H1 (cell line): ENCODE data around the gene AHDC1. TPM values are rescaled to one million over a fixed set of nuclear protein-coding genes. Genes with fewer than 3 reads are reported as not detected.

Experiments used
- CTCF ChIA-PET: fragments of 300-600 bp; sonication (Branson Sonifier 250); formaldehyde crosslinking; loops from one replicate; lab custom pipeline; 2021; ENCODE audit not compliant: partially characterized antibody; lab: Charles Lee
- POLR2A ChIA-PET: fragments of 300-600 bp; sonication (Branson Sonifier 250); formaldehyde crosslinking; loops from one replicate; lab custom pipeline; 2021; ENCODE audit warnings: inconsistent platforms; ENCODE audit not compliant: partially characterized antibody; lab: Charles Lee
- DNase-seq, 2 experiments: peaks; one replicate each; pipeline versions ENCODE4 v3.0.0 to v3.0.0-alpha.2; 2010 to 2022; ENCODE audit warnings: low spot score in 2 of 2, low read depth in 1 of 2, mixed read lengths in 1 of 2
- FAIRE-seq: peaks from 2 replicates; lab custom pipeline; 2011; peaks lifted over from hg19 to GRCh38; lab: Jason Lieb, UNC
- H2AFZ ChIP-seq: 2 replicates; pipeline ENCODE4 v1.8.1; 2012; ENCODE audit warnings: low read length, inconsistent platforms
- H2AK5ac ChIP-seq: 2 replicates; pipeline ENCODE4 v1.6.1; 2013; ENCODE audit warnings: low read depth, low read length
- H2BK120ac ChIP-seq: replicated peaks from 2 replicates; pipeline ENCODE3; 2013; ENCODE audit warnings: low read depth, low read length, inconsistent platforms
- H2BK12ac ChIP-seq: 2 replicates; pipeline ENCODE4 v1.6.1; 2013; ENCODE audit warnings: low read depth, low read length
- H2BK15ac ChIP-seq: 2 replicates; pipeline ENCODE4 v1.6.1; 2013; ENCODE audit warnings: low read length
- H2BK20ac ChIP-seq: 2 replicates; pipeline ENCODE4 v1.6.1; 2013; ENCODE audit warnings: low read length
- H2BK5ac ChIP-seq: 2 replicates; pipeline ENCODE4 v1.6.1; 2013; ENCODE audit warnings: low read depth, low read length
- H3K14ac ChIP-seq: 2 replicates; pipeline ENCODE4 v1.6.1; 2013; ENCODE audit warnings: inconsistent platforms; ENCODE audit not compliant: insufficient read length
- H3K18ac ChIP-seq: 2 replicates; pipeline ENCODE4 v1.6.1; 2013; ENCODE audit warnings: low read length; ENCODE audit errors: extremely low read depth
- H3K23ac ChIP-seq: 2 replicates; pipeline ENCODE4 v1.6.1; 2013; ENCODE audit warnings: inconsistent platforms; ENCODE audit not compliant: insufficient read length
- H3K23me2 ChIP-seq: 2 replicates; pipeline ENCODE4 v1.6.1; 2013; ENCODE audit warnings: low read depth, low read length
- H3K27ac ChIP-seq: 2 replicates; pipeline ENCODE4 v1.6.1; 2011; ENCODE audit warnings: low read depth, low read length, inconsistent platforms
- H3K27me3 ChIP-seq, 4 experiments: replicated peaks in 1 of 4; 1 replicate in 1 of 4; 2 replicates in 3 of 4; pipeline versions ENCODE4 v1.6.1 to v1.8.1; 2011 to 2013; ENCODE audit warnings: low read length in 3 of 4, mild to moderate bottlenecking in 3 of 4, inconsistent platforms in 2 of 4, mixed read lengths in 2 of 4, moderate library complexity in 1 of 4; ENCODE audit not compliant: control insufficient read depth in 3 of 4, insufficient read depth in 3 of 4; ENCODE audit errors: extremely low read depth in 1 of 4
- H3K36me3 ChIP-seq, 4 experiments: 2 replicates each; pipeline versions ENCODE4 v1.6.1 to v1.8.1; 2011 to 2013; ENCODE audit warnings: mild to moderate bottlenecking in 4 of 4, low read length in 3 of 4, moderate library complexity in 2 of 4, control low read depth in 1 of 4, inconsistent platforms in 1 of 4; ENCODE audit not compliant: insufficient read depth in 4 of 4, control insufficient read depth in 2 of 4
- H3K4ac ChIP-seq: replicated peaks from 2 replicates; pipeline ENCODE3; 2013; ENCODE audit warnings: low read length, low read depth, mixed read lengths, inconsistent platforms; ENCODE audit not compliant: insufficient read length
- H3K4me1 ChIP-seq, 4 experiments: replicated peaks in 1 of 4; 1 replicate in 1 of 4; 2 replicates in 3 of 4; pipeline versions ENCODE4 v1.6.1 to v1.8.1; 2011 to 2013; ENCODE audit warnings: low read length in 3 of 4, inconsistent platforms in 2 of 4, mixed read lengths in 1 of 4; ENCODE audit not compliant: insufficient read depth in 4 of 4, control insufficient read depth in 3 of 4
- H3K4me2 ChIP-seq, 2 experiments: 2 replicates each; pipeline versions ENCODE4 v1.6.1 to v1.8.1; 2011 to 2013; ENCODE audit warnings: low read depth in 2 of 2, low read length in 2 of 2, control low read depth in 1 of 2, inconsistent platforms in 1 of 2, mild to moderate bottlenecking in 1 of 2; ENCODE audit not compliant: insufficient read depth in 1 of 2
- H3K4me3 ChIP-seq, 4 experiments: fragments of 200-600, 300-600 bp in 1 of 4; sonication (generic), shearing (Covaris generic), sonication (Bioruptor Twin) in 1 of 4; 2 replicates each; pipeline versions ENCODE4 v1.5.1 to v1.8.1; 2011 to 2016; ENCODE audit warnings: low read length in 4 of 4, low read depth in 3 of 4, control low read depth in 2 of 4, inconsistent platforms in 2 of 4, mild to moderate bottlenecking in 2 of 4, mixed read lengths in 1 of 4, moderate library complexity in 1 of 4; ENCODE audit not compliant: insufficient read depth in 2 of 4; ENCODE audit errors: extremely low read depth in 1 of 4
- H3K56ac ChIP-seq: replicated peaks from 2 replicates; pipeline ENCODE3; 2013; ENCODE audit warnings: low read depth, mild to moderate bottlenecking, mixed read lengths, low read length, inconsistent platforms; ENCODE audit not compliant: insufficient read length
- H3K79me1 ChIP-seq: 2 replicates; pipeline ENCODE4 v1.6.1; 2013; ENCODE audit warnings: low read depth, low read length, control low read depth
- H3K79me2 ChIP-seq, 2 experiments: 2 replicates each; pipeline versions ENCODE4 v1.6.1 to v1.8.1; 2012 to 2013; ENCODE audit warnings: low read length in 2 of 2, mild to moderate bottlenecking in 2 of 2, inconsistent platforms in 1 of 2; ENCODE audit not compliant: insufficient read depth in 2 of 2, control insufficient read depth in 1 of 2
- H3K9ac ChIP-seq, 4 experiments: replicated peaks in 1 of 4; 1 replicate in 1 of 4; 2 replicates in 3 of 4; pipeline versions ENCODE4 v1.6.1 to v1.8.1; 2011 to 2013; ENCODE audit warnings: low read depth in 3 of 4, low read length in 3 of 4, control low read depth in 2 of 4, mild to moderate bottlenecking in 2 of 4, moderate library complexity in 2 of 4, inconsistent platforms in 1 of 4; ENCODE audit errors: extremely low read depth in 1 of 4
- H3K9me3 ChIP-seq, 2 experiments: 2 replicates each; pipeline versions ENCODE4 v1.6.1 to v1.8.1; 2012 to 2013; ENCODE audit warnings: mild to moderate bottlenecking in 2 of 2, moderate library complexity in 2 of 2, control low read depth in 1 of 2, inconsistent platforms in 1 of 2, low read depth in 1 of 2, low read length in 1 of 2, mixed read lengths in 1 of 2; ENCODE audit not compliant: insufficient read depth in 2 of 2
- H4K20me1 ChIP-seq, 2 experiments: replicated peaks in 1 of 2; 2 replicates each; pipeline versions ENCODE3 to v1.8.1; 2011 to 2013; ENCODE audit warnings: inconsistent platforms in 2 of 2, low read length in 2 of 2, mild to moderate bottlenecking in 1 of 2; ENCODE audit not compliant: insufficient read depth in 2 of 2, control insufficient read depth in 1 of 2
- H4K5ac ChIP-seq: 2 replicates; pipeline ENCODE4 v1.6.1; 2013; ENCODE audit warnings: low read length, low read depth, mixed read lengths, inconsistent platforms; ENCODE audit not compliant: insufficient read length
- H4K8ac ChIP-seq: 2 replicates; pipeline ENCODE4 v1.8.0; 2013; ENCODE audit warnings: mild to moderate bottlenecking, moderate library complexity, low read length, inconsistent platforms; ENCODE audit not compliant: insufficient read depth; ENCODE audit errors: extremely low read depth
- H4K91ac ChIP-seq: replicated peaks from 2 replicates; pipeline ENCODE3; 2013; ENCODE audit warnings: low read length, mixed read lengths, inconsistent platforms; ENCODE audit not compliant: insufficient read length
- ATF2 ChIP-seq: IDR thresholded peaks from 2 replicates; pipeline ENCODE4 v1.6.1; 2012; ENCODE audit warnings: low read length, inconsistent platforms
- EGR1 ChIP-seq: IDR thresholded peaks from 2 replicates; pipeline ENCODE4 v1.6.1; 2011; ENCODE audit warnings: low read depth, low read length, borderline replicate concordance
- EZH2 ChIP-seq: fragments of 200-600 bp; sonication (generic); IDR thresholded peaks from 2 replicates; pipeline ENCODE4 v1.7.1; 2012; ENCODE audit warnings: low read depth, mild to moderate bottlenecking, moderate library complexity, low read length, inconsistent platforms; ENCODE audit not compliant: severe bottlenecking
- JUN ChIP-seq: IDR thresholded peaks from 2 replicates; pipeline ENCODE4 v1.6.1; 2011; ENCODE audit warnings: low read depth, mild to moderate bottlenecking, improper control_type of control experiment, low read length
- KDM5A ChIP-seq: fragments of 200-600 bp; IDR thresholded peaks from 2 replicates; pipeline ENCODE4 v1.7.1; 2012; ENCODE audit warnings: mild to moderate bottlenecking, low read length, inconsistent platforms, mixed read lengths
- MAX ChIP-seq: IDR thresholded peaks from 2 replicates; pipeline ENCODE4 v1.6.1; 2012; ENCODE audit warnings: inconsistent platforms
- SUZ12 ChIP-seq: fragments of 200-600 bp; sonication (generic); IDR thresholded peaks from 2 replicates; pipeline ENCODE4 v1.6.1; 2012; ENCODE audit warnings: mild to moderate bottlenecking, inconsistent platforms, low read length, moderate library complexity, mixed read lengths
- TBP ChIP-seq: IDR thresholded peaks from 2 replicates; pipeline ENCODE4 v1.6.1; 2011; ENCODE audit warnings: low read depth, low read length, improper control_type of control experiment
- WGBS, 2 experiments: shearing (Covaris generic) in 1 of 2; methylation state at CpG; one replicate each; pipeline versions ENCODE4 v1.1.6 to v1.1.7; 2013 to 2015; ENCODE audit warnings: low lambda C conversion rate in 2 of 2, mixed read lengths in 2 of 2, inconsistent platforms in 1 of 2, low coverage in 1 of 2, missing lambda C conversion rate in 1 of 2; ENCODE audit not compliant: insufficient replicate concordance in 2 of 2, insufficient coverage in 1 of 2, insufficient read length in 1 of 2; ENCODE audit errors: extremely low coverage in 1 of 2, missing lambda C conversion rate in 1 of 2; 5-methylcytosine and 5-hydroxymethylcytosine counted together
- polyA plus RNA-seq, 7 experiments: library from polyadenylated mRNA; depleted of rRNA in 3 of 7; stranded (reverse) in 5 of 7; unstranded in 2 of 7; fragments of >200 nt in 5 of 7; fragments of 200-250 nt in 2 of 7; gene quantifications; 1 replicate in 5 of 7; 2 replicates in 1 of 7; 4 replicates in 1 of 7; pipeline versions ENCODE4 v1.2.1 to v1.2.3, GENCODE V29; 2011 to 2013; ENCODE audit warnings: missing spikeins in 2 of 7, mixed read lengths in 2 of 7
- total RNA-seq: library from RNA; stranded (reverse); fragmentation: NEBNext Ultra II Directional; extraction: Animal tissue kit (Norgen Biotek cat#: 25700); gene quantifications from 2 replicates; pipeline ENCODE4 v1.2.1, GENCODE V29; 2021

The AHDC1 gene
- total and polyA plus RNA-seq, 2 of the 8 experiments (the other 6 are each of a cell fraction or from before 2014, with no cell fraction given), result 4.4 to 35.1 TPM

GRCh38 chr1:27549807-27550408 lies 54.0 kb downstream of the AHDC1 start:
- DNase-seq (no peak), FAIRE-seq (no peak)
- Histone ChIP-seq H3K27me3 (no peaks in the 10 kb centered on the region), H3K36me3 (peaks cover 5 to 42% (median 19%) of the 10 kb centered on the region in 4 experiments; a peak in 7 of 8 replicates), H3K79me1 (no peaks in the 10 kb centered on the region; the same call in 1 of the 2 replicates), H3K27ac (no peak overlapping the region), H2BK12ac (no peak overlapping the region), H3K9me3 (no peaks in the 10 kb centered on the region), H3K4me2 (no peak overlapping the region), H2BK20ac (no peak overlapping the region), H3K4me3 (no peak overlapping the region), H3K18ac (no peak overlapping the region), H4K5ac (no peak overlapping the region), H3K9ac (no peak overlapping the region), H3K14ac (no peak overlapping the region), H2AFZ (no peak overlapping the region), H2BK15ac (no peak overlapping the region), H2BK5ac (no peak overlapping the region), H4K20me1 (peaks cover 1 to 2% of the 10 kb centered on the region in 2 experiments), H3K56ac (no peak overlapping the region), H3K4ac (no peak overlapping the region), H4K8ac (no peak overlapping the region), H3K23me2 (no peaks in the 10 kb centered on the region), H3K4me1 (no peaks in the 10 kb centered on the region), H3K79me2 (no peaks in the 10 kb centered on the region), H2AK5ac (no peak overlapping the region), H2BK120ac (no peak overlapping the region), H3K23ac (no peak overlapping the region), H4K91ac (no peak overlapping the region)
- POLR2A ChIA-PET, result interaction anchor here (1.4 to 24.3 kb wide), 2 partner anchors 26 to 41 kb away, joined by 3 to 350 read pairs; no protein-coding TSS in a partner anchor
- CTCF ChIA-PET, result interaction anchor here (0.7 to 56.1 kb wide), 7 partner anchors 2 to 137 kb away, joined by 3 to 1807 read pairs (median 862); partner anchors contain the start of gene AHDC1
- 95% methylated on average over 38 of the region's 38 CpGs; no CpG with 5 or more reads in 1 of the 2 experiments for WGBS, 2 experiments
- no peak for TF ChIP-seq MAX
- no peak for TF ChIP-seq ATF2
- no peak for TF ChIP-seq JUN
- no peak for TF ChIP-seq TBP
- no peak for TF ChIP-seq SUZ12
- TF ChIP-seq KDM5A, result no peak
- no peak for TF ChIP-seq EZH2
- no peak for TF ChIP-seq EGR1
